Hypothalamus (tissue), 51 donors: ENCODE data around the gene REXO4.
"Not testable (repeated sequence)": the region's sequence is repeated elsewhere in the genome, so short reads cannot be mapped to it uniquely, and the experiment has no call there.

Experiments used
- DNase-seq, 51 donors: peaks; one replicate each; lab custom pipeline; 2025; lab: John Stamatoyannopoulos, UW

Gene REXO4

GRCh38 chr9:133421615-133422542 lies 4.1 kb upstream of the REXO4 start, which contains the start of gene ADAMTS13:
Gene ADAMTS13, plus strand, starts transcription at chr9:133422367. Its CDS starts 77 bp downstream, at chr9:133422444.
- DNase-seq, result peak in 1 of 51 donors; percentile 52

- no peak for DNase-seq
Measured at GRCh38 chr9:133420392-133420827, 2.6 kb upstream of the REXO4 start.

- no peak for DNase-seq
Measured at GRCh38 chr9:133419005-133419404, 1.2 kb upstream of the REXO4 start.

GRCh38 chr9:133415170-133415569 lies 2.6 kb downstream of the REXO4 start:
- DNase-seq, result no peak

GRCh38 chr9:133408042-133408441 lies 9.8 kb downstream of the REXO4 start:
- DNase-seq, result no peak

GRCh38 chr9:133406480-133407307 lies 11.1 kb downstream of the REXO4 start:
- peak in 47 of 51 donors; percentile 5 to 79 (median 48) for DNase-seq

- no peak for DNase-seq
Measured at GRCh38 chr9:133405508-133406438, 12.0 kb downstream of the REXO4 start.

GRCh38 chr9:133404454-133405002 lies 13.3 kb downstream of the REXO4 start:
- no peak for DNase-seq

- DNase-seq, result no peak
Measured at GRCh38 chr9:133403766-133404453, 13.9 kb downstream of the REXO4 start.

GRCh38 chr9:133402689-133403088 lies 15.1 kb downstream of the REXO4 start:
- DNase-seq, result no peak

- DNase-seq, result no peak
Measured at GRCh38 chr9:133401588-133401987, 16.2 kb downstream of the REXO4 start.

- no peak for DNase-seq
Measured at GRCh38 chr9:133400292-133400691, 17.5 kb downstream of the REXO4 start.

- DNase-seq, result no peak
Measured at GRCh38 chr9:133397895-133398294, 19.9 kb downstream of the REXO4 start.

- no peak for DNase-seq
Measured at GRCh38 chr9:133397370-133397769, 20.4 kb downstream of the REXO4 start.

GRCh38 chr9:133396952-133397351 lies 20.9 kb downstream of the REXO4 start:
- DNase-seq, result peak in 2 of 51 donors; percentile 7 to 23

- no peak for DNase-seq
Measured at GRCh38 chr9:133394687-133395271, 23.0 kb downstream of the REXO4 start.

- no peak for DNase-seq
Measured at GRCh38 chr9:133393399-133393798, 24.4 kb downstream of the REXO4 start.

GRCh38 chr9:133392308-133392707 lies 25.5 kb downstream of the REXO4 start:
- DNase-seq, result not testable (repeated sequence)

- DNase-seq, result not testable (repeated sequence)
Measured at GRCh38 chr9:133391449-133391848, 26.4 kb downstream of the REXO4 start.
